ENCODE measurements around the gene RAB26. TPM values are rescaled to one million over a fixed set of nuclear protein-coding genes. Genes with fewer than 3 reads are reported as not detected.
"Not testable (repeated sequence)": the region's sequence is repeated elsewhere in the genome, so short reads cannot be mapped to it uniquely, and the experiment has no call there.

The RAB26 gene
- total RNA-seq, 1 donor from 2014 or later = 5.8 TPM

DNA sequence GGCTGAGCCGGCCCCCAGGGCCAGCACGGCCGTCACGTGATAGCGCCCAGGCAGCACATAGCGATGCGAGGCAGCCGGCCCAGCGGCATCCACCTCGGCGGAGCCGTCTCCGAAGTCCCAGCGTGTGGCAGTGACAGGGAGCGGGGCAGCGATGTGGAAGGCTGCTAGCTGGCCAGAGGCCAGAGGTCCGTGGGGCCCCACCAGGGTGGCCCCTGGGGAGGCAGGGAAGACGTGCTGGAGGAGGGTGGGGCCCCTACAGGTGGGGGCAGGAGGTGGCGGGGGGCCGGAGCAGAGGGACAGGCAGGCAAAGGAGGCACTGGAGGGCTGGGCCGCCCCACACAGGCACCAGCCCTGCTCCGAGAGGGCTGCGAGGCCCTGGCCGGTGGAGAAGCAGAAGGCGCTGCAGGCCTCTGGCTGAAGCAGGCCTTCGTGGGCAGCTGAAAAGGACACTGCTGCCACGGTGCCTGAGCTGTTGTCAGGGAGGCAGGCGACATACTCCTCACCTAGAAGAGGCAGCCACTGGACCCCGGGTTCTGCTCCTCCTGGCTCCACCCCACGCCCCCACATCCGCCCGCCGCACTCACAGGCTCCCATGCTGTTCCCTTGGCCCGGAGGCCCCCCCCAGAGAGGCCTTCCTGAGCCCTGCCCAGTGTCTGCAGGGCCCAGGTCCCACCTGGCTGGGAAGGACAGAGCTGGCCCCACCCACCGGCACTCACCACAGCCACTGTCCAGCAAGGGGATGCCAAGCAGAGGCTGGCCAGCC is 30.3 kb upstream of the RAB26 start:
- DNase-seq = not testable (repeated sequence)

DNA sequence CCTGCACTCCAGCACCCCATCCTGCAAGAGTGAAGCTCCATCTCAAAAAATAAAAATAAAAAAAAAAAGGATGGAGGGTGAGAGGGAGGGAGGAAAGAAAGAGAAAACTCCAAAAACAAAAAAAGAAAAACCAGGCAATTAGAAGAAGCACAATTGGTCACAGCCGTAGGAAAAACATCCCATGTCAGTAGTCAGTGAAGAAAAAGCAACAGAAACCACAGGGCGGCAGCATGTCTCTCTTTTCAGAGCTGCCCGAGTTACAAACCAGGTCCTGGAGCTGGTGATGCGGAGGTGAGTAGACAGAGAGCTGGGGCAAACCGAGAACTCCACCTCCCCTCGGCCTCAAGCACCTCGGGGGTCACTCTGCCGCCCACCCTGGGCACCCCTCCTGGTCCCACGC is 27.1 kb upstream of the RAB26 start:
- peak; percentile 63 for DNase-seq

- peak; percentile 37 for DNase-seq
These were observed 26.6 kb upstream of the RAB26 start for GRCh38 chr16:2121853-2122252.

GRCh38 chr16:2122429-2122828 is 26.0 kb upstream of the RAB26 start:
- no peak for DNase-seq

- DNase-seq = not testable (repeated sequence)
These were observed 25.3 kb upstream of the RAB26 start for GRCh38 chr16:2122934-2123683.

DNA sequence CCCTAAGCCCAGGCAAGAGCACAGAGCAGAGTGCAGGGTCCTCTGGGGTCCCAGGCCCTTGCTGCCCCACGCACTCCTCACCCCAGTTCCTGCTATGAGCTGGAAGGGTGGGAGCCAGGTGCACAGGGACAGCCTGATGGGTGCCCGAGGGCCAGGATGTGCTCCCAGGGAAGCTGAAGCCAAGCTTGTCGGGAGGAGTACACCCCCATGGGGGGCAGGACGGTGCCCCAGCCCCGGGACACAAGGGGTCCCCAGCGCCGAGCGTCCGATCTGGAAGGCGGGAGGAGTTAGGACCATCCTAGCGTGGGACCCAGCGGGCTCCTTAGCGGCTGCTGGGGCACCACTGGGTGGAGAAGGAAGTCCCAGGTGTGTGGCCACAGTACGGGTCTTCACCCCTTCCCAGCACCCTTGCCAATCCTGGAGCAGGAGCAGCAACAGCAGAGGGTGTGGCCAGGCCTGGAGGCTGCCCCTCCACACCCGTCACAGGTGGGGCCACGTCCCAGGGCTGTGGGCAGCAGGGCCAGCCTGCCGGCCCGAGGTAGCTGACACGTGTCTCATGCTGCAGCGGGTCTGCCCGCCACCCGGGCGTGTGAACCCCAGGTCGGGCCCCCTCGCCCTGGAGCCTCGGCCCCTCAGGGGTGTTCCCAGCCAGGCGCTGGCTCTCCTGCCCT is 24.6 kb upstream of the RAB26 start:
- not testable (repeated sequence) for DNase-seq

- DNase-seq = not testable (repeated sequence)
These were observed 24.1 kb upstream of the RAB26 start for GRCh38 chr16:2124377-2124693.

DNA sequence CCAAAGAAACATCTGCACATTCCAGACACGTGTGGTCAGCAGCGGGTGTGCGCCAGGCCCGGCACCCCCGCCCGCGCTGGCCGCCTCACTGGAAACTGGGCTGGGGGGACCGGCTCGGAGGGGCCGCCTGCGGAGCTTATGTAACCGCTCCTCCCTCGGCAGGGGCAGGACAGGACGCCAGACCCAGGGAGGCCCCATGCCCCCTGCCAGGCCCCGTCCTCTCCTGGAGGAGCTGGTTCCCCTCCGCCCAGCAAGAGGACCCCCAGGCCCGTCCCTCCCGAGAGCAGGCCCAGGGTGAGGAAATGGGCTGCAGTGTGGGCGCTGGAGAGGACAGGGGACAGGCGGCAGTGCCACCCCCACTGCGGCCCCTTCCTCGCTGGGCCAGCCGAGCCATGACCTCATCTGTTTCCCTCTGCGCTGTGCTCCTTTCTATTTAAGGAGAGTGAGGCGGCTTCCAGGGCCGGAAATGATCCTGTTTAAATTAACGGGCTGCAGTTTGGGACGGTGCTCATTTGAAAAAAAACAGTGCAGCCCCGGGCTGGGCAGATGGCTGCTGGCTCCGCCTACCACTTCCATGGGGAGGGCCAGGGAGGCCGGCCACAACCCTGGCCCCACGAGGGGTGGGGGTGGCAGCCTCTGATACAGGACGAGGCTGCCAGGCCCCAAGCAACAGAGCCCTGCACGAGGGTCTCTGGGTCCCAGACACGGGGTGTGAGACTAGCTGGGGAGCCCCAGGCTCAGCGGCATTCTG is 23.6 kb upstream of the RAB26 start:
- peak; percentile 58 for DNase-seq

GRCh38 chr16:2125609-2126008 is 22.8 kb upstream of the RAB26 start:
- DNase-seq = not testable (repeated sequence)

GRCh38 chr16:2126161-2126743 is 22.2 kb upstream of the RAB26 start:
- peak; percentile 74 for DNase-seq

- DNase-seq = not testable (repeated sequence)
These were observed 21.4 kb upstream of the RAB26 start for GRCh38 chr16:2126928-2127556.

DNA sequence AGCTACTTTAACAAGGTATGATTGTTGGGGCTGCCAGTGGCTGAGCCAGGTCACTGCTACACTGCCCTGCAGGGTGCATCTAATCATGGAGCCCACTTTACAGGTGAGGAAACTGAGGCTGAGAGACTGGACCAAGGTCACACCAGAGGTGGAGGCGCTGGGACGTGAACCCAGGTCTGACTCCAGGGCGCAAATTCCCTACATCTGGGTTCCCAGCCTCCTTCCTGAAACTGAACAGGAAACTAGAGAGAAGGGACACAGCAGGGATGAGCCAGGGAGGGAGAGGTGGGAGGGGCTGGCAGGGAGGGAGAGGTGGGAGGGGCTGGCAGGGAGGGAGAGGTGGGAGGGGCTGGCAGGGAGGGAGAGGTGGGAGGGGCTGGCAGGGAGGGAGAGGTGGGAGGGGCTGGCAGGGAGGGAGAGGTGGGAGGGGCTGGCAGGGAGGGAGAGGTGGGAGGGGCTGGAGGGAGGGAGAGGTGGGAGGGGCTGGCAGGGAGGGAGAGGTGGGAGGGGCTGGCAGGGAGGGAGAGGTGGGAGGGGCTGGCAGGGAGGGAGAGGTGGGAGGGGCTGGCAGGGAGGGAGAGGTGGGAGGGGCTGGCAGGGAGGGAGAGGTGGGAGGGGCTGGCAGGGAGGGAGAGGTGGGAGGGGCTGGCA is 20.7 kb upstream of the RAB26 start:
- DNase-seq = not testable (repeated sequence)

DNA sequence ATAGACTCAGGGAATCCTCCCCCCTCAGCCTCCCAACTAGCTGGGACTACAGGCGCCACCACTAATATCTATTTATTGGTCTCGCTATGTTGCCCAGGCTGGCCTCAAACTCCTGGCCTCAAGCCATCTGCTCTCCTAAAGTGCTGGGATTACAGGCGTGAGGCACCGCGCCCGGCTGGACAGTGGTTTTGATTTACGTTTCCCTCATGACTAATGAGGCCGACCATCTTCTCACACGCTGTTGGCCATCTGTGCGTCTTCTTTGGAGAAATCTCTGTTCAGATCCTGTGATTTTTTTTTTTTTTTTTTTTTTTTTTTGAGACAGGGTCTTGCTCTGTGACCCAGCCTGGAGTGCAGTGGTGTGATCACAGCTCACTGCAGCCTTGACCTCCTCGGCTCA is 19.2 kb upstream of the RAB26 start:
- DNase-seq = not testable (repeated sequence)

DNA sequence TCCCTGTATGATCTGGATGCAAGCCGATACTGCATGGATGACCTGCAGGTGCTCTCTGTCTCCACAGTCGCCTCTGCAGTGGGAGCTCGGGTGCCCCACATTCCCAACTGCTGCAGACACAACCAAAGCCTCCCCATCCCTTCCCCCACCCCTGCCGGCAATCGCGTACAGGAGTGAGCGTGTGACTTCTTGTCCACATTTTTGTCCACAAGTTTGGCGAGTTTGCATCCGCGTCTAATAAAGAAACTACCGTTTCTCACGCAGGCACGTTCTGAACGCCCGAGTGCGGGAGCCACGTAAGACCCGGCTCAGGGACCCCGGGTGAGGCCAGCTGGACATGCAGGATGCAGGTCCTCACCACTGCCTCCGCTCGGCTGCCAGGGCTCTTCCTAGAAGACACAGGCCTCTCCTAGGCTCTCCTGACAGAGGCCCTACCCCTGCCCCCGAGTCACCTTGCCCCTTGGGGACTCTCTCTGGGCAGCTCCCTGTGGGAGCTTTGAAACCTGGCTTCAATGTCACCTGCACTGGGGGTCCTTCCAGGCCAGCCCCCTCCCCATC is 18.5 kb upstream of the RAB26 start:
- not testable (repeated sequence) for DNase-seq

GRCh38 chr16:2133797-2134196 is 14.6 kb upstream of the RAB26 start:
- DNase-seq = not testable (repeated sequence)

DNA sequence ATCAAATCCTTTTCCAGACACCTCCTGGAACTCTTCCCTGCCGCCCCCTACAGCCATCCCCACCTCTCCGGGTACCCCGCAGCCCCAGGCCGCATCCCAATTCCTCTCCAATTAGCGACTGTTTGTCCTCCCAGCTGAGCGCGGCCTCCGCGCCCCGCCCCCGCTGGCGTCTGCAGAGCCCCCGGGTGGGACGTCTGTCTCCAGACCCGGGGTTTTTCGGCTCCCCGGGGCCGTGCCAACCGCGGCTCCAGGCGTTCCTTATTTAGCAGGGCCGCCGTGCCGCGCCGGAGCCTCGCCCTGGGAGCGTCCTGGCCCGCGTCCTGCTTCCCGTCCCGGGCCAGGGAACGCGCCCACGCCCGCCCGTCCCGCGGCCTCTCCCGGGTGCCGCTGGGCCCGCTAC is 13.4 kb upstream of the RAB26 start:
- DNase-seq = not testable (repeated sequence)

- DNase-seq = peak; percentile 83
These were observed 12.5 kb upstream of the RAB26 start, which contains the start of gene PKD1 for GRCh38 chr16:2135770-2136490. Gene PKD1, minus strand, starts transcription at chr16:2135898. Its CDS starts 209 bp downstream, at chr16:2135689.

DNA sequence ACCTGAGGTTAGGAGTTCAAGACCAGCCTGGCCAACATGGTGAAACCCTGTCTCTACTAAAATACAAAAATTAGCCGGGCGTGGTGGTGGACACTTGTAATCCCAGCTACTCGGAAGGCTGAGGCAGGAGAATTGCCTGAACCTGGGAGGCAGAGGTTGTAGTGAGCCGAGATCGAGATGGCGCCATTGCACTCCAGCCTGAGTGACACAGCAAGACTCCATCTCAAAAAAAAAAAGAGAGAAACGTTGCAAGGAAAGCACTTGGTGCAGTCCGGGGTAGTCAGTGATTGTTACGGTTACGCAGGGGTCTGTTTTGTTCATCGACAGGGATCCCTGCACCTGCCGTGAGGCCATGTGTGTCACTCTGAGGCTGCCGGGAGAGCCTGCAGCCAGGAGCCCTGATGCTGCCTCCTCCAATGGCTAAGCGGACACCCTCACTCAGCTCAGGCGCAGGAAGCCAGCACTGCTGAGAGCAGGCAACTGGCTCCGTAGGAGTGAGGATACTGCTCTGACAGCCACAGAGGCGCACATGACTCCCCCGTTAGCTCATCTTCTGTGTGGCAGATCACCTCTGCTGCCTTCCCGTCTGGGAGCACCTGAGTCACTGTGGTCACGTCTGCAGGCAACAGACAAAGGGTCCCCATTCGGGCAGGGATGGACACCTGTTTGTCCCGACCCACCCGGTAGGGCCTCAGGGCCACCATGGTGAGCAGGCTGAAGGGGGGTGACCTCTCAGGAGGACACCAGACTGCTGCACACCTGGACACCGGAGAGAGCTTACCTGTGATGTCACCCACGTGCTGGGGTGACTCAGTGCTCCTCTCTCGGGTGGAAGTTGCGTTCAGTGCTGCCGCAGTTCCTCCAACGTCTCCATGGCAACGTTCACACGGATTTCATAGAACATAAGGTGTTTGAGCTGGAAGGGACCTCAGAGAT is 5.2 kb upstream of the RAB26 start:
- peak; percentile 67 for DNase-seq

All from occipital lobe (tissue), 2 donors.